HG03469 (cell line): ENCODE data around the gene XK.
"Not testable (repeated sequence)": the region's sequence is repeated elsewhere in the genome, so short reads cannot be mapped to it uniquely, and the experiment has no call there.

Source experiments
- ATAC-seq: cut with Tn5 transposase; IDR thresholded peaks from one replicate; pipeline ENCODE4 v1.9.1; 2021; ENCODE audit warnings: mild to moderate bottlenecking, moderate library complexity, moderate number of reproducible peaks; ENCODE audit not compliant: unreplicated experiment

The XK gene

DNA sequence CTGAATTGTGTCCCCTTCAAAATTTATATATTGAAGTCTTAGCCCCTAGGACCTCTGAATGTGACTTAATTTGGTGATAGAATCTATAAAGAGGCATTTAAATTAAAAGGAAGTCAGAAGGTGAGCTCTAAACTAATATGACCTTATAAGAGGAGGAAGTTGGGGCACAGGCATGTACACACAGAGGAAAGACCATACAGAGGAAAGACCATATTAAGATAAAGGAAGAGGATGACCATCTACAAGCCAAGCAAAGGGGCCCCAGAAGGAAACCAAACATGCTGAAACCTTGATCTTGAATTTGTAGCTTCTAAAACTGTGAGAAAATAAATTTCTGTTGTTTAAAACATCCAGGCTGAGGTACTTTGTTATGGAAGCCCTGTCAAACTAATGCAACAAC, 67.3 kb downstream of the XK start:
- ATAC-seq: no peak

DNA sequence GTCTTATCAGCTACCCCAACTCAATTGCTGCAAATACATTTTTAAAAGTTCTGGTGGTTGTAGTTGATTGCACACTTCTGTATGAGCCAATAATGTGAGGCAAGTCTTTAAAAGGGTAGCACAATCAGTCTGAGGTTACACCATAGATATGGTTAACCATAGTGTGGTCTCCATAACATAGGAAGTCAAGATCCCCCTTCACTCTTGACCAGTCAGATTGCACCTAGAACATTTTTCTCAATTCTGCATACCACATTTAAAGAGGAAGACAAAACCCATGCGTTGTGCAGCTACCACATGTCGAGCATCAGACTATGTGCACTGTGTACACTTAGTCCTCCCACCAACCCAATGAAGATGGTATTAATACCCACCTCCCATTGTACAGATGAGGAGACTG, 67.8 kb downstream of the XK start:
- no peak for ATAC-seq

DNA sequence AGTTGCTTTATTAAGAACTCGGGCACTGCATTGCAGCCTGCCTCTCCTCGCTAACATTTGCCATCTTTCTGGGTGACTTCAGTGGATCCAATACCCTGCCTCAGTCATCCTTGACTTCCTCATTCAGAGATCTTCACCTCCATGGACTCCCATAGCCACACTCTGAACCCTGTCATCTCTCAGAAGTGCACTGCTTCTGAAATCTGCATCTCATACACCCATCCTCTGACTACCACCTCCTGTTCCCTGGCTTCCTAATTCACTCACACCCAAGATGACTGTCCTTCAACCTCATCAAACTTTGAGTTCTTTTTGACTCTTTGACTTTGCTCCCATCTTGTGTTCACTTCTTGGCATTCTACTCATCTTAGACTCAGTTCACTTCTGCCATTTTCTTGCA, 68.9 kb downstream of the XK start:
- peak; percentile 7 for ATAC-seq

DNA sequence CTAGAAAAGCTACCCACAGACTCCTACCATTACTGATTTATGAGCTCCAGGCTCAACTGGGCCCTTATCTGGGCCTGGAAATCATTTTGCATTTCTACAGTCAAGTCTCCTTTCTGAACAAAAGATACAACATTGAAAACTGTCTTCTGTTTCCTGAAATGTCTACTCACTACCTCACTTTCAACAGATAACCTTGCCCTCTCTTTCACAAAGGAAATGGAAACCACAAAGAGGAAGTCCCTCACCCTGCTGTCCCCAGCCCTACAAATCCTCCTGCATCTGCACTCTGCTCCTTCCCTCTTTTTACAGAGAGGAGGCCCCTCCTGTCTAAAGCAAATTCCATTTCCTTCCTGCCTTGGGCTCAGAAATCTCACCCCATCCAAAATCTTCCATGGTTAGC, 69.4 kb downstream of the XK start:
- ATAC-seq: peak; percentile 84

DNA sequence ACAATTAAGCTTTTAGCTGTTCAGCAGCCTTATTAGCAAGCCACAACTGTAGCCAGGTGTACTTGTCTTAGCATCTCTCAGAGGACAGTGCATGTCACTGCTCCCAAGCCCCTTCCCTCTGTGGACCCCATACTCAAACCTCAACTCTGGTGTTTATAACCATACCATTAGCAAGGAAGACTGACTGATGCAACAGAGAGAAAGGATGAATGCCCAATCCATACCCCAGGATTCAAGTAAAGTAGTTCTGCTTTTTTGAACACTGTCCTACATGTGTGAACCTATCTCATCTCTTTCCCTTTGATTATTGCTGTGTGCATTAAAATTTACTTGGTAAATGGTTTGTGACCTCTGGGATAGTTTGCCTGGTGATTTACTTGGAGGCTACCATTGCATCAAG, 71.5 kb downstream of the XK start:
- no peak for ATAC-seq

DNA sequence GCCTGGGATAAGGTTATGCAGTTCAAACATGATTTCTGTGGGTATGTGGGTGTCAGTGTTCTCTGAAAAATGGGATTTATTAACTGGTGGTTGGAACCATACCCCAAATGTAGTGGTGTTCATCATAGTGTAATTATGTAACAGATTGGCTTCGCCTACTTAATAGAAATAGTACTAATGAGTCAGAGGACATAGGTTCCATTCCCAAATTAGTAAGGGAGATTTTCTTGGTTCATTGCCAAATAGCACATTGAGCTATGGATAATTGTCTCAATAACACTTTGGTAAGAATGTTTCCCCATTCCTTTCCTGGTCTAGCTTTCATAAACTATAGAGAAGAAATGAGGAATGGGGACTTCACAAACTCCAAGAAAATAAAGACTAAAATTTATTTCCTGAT, 73.8 kb downstream of the XK start:
- no peak for ATAC-seq

DNA sequence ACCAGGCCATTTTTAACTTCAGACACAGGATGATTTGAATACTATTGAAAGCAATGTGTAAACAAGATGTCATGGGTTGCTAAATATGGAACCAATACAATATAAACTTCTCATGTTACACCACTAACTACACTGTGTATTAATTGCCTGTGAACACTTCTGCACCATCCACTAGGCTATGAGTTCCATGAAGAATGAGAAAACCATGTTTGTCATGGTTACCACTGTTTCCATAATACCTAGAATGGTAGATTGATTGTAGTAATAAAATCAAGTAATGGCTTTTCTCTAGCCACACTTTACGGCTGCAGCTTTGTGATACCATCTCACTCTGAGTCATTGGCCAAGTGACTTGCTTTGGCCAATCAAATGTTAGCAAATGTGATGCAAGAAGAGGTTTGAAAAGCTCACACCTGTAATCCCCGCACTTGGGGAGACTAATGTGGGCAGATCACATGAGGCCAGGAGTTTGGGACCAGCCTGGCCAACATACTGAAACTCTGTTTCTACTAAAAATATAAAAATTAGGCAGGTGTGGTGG, 74.4 kb downstream of the XK start:
- ATAC-seq: no peak

DNA sequence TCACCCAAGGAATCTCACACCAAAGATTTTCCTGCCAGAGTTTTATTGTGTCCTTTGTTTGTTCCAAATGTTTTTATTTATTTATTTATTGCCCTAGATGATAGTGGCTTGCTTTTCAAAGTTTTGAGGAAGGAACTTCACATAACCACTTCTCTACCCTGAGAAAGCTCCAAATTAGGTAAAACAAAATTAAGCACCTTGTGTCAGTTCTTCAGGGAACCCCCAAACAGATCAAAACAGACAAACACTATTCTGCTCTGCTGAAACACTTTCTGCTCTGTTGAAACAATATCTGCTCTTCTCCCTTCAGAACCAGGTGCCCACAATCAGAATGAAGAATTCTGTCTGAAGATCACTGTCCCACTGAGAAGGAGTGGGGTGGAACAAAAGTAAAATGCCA, 77.8 kb downstream of the XK start:
- ATAC-seq: no peak

DNA sequence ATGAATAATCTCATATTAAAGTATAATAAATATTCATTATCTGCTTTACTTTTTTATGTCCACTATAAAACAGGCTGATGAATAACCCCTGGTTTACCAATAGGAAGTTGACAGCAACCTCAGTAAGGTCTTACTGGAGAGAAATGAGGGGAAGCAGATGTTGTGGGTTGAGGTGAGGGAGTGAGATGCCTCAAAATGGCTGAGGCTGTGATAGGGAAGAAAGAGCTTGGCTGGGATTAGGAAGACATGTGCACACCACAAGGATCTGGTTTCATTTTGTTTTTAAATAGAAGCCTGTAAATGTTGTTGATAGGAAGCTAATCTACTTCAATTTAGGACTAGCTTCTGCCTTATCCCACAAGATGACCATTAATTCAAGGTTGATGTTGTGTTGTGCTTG, 79.9 kb downstream of the XK start:
- ATAC-seq: no peak

DNA sequence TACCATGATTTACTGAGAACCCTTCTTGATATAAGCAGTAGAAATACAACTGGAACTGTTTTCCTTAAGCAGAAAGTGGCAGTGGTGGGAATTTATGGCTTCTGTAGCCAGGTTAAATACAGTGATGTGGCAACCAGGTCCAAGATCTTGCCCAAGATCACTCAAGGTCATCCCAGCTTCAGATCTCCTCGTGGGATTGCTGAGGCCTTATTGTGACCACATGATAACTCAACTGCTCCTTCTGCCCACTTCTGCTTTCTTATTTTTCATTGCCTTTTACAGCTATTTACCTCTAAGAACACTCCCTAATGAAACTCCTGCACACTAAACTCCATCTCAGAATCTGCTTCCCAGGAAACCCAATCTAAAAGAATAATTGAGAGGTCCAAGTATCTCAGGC, 81.8 kb downstream of the XK start:
- ATAC-seq: no peak

DNA sequence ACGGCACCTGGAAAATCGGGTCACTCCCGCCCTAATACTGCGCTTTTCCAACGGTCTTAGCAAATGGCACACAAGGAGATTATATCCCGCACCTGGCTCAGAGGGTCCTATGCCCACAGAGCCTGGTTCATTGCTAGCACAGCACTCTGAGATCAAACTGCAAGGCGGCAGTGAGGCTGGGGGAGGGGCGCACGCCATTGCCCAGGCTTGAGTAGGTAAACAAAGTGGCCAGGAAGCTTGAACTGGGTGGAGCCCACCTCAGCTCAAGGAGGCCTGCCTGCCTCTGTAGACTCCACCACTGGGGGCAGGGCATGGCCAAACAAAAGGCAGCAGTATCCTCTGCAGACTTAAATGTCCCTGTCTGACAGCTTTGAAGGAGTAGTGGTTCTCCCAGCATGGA, 83.3 kb downstream of the XK start:
- not testable (repeated sequence) for ATAC-seq

DNA sequence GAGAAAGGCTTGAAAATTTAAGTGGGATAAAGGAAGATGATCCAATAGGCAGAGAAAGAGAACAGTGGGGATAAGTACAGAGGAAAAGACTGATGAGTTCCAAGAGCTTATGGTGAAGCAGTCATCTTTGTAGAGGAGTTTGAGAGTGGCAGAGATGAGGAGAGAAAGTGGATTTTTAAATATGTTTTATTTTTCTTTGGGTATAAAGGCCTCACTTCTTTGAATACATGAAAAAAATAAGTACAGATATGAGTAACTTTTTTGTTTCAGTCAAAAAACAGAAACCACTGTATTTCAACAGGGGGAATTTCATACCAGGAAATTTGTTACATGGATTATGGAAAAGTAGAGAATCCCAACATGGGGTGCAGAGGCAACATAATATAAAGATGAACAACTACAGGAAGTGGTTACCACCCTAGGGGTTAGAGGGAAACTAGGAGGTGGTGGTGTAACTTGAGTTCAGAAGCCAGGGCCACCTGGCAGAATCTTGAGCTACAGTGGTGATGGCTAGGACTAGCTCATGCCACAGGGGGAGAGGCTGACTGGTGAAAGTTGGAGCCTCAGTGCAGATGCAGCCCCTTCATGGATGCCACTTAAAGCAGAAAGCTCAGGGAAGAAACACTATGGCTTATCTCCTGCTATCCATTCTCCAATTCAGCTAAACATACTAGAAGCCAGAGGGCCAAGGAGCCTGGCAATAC, 90.8 kb downstream of the XK start:
- peak; percentile 59 for ATAC-seq

DNA sequence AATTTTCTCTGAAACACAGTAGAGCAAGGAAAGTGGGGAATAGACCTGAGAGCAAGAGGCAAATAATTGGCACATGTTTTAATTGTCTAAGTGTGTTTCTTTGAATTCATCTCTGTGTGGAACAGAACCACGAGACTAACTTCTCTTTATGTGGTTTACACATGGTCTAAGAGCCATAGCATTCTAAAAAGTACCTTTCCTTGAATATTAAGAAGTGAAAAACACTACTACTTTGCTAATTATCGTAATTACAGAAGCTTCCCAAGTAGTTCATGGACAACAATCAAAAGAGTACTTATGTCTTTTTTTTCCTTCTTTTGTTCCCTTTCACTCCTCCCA, 91.4 kb downstream of the XK start:
- peak; percentile 24 for ATAC-seq

DNA sequence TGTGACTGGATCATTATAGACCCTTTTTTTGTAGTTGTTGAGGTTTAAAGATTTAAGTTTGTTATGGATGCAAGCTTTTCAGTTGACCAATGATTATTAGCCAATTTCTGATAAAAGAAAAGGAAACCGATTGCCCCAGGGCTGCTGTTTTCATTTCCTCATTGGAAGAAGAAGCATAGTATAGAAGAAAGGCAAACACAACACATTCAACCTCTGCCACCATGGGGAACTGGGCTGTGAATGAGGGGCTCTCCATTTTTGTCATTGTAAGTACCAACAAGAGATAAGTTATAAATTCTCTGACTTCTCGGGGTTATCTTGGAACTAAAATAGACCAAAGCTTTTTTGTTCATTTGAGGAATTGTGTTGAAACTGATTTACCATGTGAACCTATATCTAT, 94.3 kb downstream of the XK start, which contains the start of gene CYBB:
TSS of gene CYBB (plus strand) at position 203 of the 400 bp plus-strand sequence. CDS start at position 222, 19 bp downstream.
- no peak for ATAC-seq

DNA sequence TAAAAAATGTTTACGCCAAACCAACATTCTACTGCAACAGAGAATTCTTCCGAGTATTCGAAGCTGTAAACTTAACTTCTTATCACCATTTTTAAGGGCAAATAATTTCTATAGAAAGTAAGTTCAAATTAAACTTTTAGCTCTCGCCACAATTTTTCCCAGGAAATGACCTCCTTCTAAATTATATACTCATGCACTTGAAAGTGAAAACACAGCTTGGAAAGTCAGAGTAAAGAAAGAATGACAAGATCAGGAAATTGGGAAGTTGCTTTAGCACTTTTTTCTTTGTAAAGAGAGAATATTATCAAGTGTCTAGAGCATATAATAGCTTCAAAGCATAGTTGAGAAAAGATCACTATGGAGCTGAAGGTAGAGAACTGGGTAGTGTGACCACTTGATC, 95.5 kb downstream of the XK start:
- no peak for ATAC-seq
